DMS153 (cell line): ENCODE data around the gene ITFG1.
"Not testable (repeated sequence)": the region's sequence is repeated elsewhere in the genome, so short reads cannot be mapped to it uniquely, and the experiment has no call there.

ENCODE experiments used
- DNase-seq: peaks from one replicate; lab custom pipeline; 2025; lab: John Stamatoyannopoulos, UW

The ITFG1 gene

DNA sequence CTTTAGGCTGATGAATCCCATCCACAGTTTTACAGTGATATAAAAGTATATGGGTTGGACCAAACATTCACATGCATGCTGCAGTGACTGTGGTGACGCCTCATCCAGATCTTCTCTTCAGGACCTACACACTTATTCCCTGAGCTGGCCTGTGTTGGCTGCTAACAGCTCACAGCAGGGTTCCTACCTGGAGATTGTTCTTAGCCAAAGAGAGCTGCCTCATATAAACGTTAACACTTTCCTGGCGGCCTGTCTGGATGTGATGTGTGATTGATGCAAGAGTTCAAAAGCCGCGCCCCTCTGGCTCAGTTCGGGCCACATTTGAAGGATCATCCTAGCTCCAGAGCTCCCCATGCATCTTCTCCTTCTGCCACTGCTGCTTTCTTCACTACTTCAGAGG is 224.1 kb downstream of the ITFG1 start:
- no peak for DNase-seq

DNA sequence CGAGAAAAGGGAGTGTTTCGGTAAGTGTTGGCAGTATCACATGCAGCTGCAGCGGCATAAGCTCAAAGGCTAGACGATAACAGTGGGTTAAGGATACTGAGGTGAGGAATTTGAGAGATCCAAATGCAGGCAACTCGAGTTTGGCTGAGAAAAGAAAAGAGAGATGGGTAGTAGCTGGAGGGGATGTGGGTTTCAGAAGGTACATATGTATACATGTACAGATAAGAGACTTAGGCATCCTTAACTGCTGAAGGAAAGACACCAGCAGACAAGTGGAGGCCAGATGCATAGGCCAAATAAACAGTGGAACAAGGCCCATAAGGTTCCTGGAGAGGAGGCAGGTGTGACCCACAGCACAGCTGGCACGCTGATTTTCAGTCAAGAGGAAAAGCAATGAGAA is 230.6 kb downstream of the ITFG1 start:
- no peak for DNase-seq

DNA sequence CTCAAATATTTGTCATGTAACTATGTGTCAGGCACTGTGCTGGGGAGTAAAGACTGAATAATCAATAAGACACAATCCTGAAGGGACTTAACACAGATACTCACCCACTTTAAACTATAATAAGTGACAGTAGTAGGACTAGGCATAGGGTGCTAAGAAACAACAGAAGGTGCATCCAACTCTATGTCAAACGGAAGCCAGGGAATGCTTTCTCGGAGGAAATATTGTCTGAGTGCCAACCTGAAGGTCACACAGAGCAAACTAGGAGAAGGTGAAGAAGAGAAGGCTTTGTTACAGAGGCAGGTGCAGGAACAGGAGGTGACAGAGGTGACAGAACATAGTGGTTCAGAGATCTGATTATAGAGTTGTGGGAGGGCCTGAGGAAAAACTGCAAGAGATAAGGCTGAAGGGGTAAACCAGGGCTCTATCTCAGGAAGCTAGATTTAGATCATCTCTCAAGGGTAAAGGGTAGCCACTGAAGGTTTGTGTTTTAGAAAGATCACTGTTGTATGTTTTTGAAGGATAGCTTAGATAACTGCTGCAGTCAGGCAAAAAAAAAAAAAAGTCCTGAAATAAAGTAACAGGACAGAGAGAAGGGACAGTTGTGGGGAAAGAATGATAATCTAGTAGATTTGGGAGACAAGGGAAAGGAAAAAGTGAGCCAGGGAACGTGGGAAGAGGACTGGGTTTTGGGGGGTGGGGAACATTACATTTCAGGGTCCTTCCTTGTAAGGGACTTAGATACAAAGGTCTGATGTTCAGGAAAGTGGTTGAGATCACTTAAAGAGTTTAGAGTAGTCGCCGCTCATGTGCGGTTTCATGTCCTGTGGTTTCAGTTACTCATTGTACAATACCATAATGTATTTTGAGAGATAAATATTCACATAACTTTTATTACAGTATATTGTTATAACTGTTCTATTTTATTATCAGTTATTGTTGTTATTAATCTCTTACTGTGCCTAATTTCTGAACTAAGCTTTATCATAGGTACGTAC is 231.5 kb downstream of the ITFG1 start:
- DNase-seq, result no peak

DNA sequence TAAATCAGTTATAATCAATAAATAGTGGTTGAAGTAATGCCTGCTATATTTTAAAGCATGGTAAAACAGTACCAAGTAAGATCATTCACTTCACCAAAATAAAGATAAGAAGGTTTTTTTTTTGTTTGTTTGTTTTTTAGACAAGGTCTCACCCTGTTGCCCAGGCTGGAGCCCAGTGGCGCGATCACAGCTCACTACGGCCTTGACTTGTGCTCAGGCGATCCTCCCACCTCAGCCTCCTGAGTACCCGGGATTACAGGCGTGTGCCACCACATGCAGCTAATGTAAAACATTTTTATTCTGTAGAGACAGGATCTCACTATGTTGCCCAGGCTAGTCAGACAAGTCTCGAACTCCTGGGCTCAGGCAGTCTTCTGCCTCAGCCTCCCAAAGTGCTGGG is 232.6 kb downstream of the ITFG1 start:
- DNase-seq, result no peak

DNA sequence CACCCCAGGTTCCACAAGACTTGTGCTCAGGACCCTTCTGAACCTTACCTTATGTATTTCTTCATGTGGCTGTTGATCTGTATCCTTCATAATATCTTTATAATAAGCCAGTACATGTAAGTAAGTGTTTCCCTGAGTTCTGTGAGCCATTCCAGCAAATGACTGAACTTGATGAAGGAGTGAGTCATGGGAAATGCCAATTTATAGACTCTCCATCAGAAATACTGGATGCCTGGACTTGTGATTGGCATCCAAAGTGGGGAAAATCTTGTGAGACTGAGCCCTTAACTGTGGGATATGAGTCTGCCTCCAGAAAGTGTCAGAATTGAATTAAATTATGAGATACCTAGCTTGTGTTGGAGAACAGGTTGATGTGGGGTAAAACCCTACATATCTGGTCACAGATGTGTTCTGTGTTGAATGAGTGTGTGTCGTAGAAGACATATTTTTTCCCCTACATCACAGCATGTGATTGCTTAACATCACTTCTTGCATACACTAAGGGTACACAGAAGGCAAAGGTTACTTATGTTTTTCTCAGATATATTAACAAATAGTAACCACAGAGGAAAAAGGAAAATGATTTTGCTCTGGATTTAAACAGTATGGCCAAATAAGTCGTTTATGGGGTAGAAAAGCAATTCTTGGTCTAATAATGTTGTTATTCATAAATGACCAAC is 247.0 kb downstream of the ITFG1 start:
- DNase-seq, result no peak

DNA sequence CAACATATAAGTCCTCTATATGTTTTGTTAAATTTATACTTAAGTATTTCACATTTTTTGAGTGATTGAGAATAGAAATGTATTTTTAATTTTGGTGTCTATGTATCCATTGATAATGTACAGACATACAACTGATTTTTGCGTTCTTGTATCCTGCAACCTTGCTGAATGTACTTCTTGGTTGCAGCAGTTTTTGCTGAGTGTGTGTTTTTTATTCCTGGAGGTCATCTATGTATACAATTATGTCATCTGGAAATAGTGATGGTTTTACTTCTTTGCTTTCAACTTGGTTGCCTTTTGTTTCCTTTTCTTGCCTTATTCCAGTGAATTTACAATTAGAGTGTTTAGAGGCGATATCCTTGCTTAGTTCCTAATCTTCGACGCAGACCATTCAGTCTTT is 249.6 kb downstream of the ITFG1 start:
- DNase-seq, result no peak

DNA sequence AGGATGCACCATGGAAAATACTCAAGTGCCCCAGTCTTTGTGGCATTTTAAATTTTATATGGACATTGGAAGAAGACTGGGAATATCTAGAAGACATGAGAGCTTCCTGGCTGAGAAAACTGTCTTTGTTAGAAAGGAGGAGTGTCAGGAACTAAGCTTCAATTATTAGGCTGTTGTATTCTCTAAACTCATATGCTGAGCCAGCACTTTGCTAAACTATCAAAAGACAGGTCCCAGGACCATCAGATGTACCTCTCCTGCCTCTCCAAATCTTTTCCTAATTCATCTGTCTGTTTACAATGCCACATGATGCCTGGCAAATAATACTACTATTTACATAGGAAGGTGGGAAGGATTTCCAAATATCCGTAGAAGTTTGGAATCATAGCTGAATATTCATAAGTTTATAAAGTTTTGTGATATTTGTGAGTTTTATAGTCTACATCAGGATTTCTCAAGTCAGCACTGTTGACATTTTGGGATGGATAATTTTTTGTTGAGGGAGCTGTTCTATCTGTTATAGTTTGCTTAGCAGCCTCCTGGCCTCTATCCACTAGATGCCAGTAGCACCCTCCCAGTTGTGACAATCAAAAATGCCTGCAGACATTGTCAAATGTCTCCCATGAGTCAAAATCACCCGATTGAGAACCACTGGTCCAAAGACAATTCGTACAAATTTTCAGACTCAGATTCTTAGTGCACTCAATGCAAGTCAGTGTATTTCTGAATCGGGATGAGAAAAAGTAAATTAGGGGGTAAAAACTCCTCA is 255.9 kb downstream of the ITFG1 start:
- no peak for DNase-seq

DNA sequence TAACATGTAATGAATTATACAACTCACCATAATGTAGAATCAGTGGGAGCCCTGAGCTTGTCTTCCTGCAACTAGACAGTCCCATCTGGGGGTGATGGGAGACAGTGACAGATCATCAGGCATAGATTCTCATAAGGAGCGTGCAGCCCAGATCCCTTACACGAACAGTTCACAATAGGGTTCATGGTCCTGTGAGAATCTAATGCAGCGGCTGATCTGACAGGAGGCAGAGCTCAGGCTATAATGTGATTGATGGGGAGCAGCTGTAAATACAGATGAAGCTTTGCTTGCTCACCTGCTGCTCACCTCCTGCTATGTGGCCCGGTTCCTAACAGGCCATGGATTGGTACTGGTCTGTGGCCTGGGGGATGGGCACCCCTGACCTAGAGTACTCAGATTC is 257.4 kb downstream of the ITFG1 start:
- DNase-seq, result peak; percentile 54

DNA sequence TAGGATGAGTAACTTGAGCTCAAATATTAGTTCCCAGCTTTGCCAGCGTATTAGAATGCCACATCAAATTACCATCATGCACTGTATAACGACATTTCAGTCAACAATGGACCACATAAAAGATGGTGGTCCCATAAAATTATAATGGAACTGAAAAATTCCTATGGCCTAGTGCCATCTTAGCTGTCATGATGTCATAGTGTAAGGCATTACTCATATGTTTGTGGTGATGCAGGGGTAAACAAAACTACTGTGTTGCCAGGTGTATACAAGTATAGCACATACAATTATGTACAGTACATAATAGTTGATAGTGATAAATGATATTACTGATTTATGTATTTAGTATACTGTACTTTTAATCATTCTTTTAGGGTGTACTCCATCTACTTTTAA is 262.7 kb downstream of the ITFG1 start:
- no peak for DNase-seq

DNA sequence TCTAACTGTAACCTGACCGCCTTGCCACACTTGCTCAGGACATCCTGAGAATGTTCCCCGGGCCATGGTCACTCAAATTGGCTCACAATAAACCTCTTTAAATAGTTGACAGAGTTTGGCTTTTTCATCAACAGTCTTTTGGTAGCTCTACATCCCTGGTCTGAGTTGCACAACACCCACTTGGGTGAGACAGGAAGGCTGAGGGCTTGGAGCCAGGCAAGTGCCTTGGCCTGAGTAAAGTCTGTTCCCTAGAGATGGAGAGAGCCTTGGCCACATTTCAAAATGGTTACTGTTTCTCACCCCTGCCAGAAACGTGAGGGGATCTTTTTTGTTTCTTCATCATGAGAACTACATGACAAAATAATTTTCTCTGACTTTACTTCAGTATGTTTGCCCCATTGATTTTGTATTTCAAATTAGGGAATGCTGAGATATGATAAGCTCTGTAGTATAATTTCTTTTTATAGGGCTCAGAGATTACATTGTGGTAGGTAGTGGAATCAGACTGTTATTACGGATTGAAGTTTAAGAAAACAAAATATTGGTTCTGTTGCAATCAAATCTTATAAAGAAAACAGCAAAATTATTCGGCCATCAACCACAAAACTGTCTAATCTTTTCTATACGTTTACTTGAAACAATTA is 263.2 kb downstream of the ITFG1 start:
- no peak for DNase-seq

DNA sequence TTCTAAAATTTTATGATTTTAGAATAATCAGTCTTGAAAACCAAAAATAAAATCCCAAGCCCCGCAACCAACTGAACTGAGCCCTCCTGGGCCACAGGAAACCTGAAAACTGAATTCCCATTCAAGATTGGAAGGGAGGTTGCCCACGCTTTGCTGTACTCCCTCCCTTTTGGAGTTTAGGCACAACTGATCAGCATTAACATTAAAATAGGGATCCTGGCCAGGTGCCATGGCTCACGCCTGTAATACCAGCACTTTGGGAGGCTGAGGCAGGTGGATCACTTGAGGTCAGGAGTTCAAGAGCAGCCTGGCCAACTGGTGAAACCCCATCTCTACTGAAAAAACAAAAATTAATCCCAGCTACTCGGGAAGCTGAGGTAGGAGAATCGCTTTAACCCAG is 264.4 kb downstream of the ITFG1 start:
- DNase-seq, result no peak

DNA sequence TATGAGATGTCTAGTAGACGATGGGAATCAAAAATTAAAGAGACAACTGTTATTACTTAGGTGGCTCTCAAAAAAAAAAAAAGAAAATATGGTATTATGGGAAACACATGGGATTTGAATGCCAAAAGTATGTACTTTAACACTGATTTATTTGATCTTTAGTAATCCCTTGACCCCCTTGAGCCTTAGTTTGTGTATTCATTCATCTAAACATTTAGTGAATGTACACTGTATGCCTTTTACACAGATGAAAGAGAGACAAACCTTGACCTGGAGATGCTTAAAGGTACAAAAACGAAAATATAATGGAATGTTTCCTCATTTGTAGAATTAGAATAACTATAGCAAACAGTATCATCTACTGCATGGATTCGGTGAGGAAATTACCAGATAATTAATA is 278.5 kb downstream of the ITFG1 start:
- no peak for DNase-seq

DNA sequence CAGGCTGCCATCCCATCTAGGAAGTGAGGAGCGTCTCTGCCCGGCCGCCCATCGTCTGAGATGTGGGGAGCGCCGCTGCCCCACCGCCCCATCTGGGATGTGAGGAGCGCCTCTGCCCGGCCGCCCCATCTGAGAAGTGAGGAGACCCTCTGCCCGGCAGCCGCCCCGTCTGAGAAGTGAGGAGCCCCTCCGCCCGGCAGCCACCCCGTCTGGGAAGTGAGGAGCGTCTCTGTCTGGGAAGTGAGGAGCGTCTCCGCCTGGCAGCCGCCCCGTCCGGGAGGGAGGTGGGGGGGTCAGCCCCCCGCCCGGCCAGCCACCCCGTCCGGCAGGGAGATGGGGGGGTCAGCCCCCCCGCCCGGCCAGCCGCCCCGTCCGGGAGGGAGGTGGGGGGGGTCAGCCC is 279.8 kb downstream of the ITFG1 start:
- not testable (repeated sequence) for DNase-seq

DNA sequence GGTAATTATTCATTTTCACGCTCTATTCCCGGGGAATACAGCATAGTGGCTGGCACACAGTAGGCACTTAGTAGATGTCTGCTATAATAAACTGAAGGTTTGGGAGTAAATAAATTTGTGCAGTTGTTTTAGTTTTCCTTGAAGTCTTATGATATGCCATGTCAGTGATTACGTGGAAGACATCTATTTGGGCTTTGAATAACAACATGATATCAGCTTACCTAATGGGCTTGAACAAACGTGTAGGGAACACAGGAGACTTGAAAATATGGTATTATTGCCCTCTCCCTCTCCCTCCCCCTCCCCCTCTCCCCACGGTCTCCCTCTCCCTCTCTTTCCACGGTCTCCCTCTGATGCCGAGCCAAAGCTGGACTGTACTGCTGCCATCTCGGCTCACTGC is 280.8 kb downstream of the ITFG1 start:
- DNase-seq, result no peak

DNA sequence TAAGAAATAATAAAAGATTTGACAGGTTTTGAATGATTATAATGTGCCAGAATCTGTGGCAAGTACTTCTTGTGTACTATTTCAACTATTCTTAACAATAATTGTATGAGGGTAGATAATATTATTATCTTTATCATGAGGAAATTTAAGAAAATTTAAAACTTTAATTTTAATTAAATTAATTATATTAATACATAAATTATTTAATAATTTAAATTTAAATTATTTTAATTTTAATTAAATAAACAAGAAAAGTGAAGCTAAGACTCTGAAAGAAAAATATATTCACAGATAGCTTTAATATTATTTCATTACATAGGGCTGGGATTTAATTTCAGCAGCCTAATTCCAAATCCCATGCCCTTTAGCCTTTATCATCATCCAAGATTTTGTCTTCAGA is 285.7 kb downstream of the ITFG1 start:
- DNase-seq, result no peak

DNA sequence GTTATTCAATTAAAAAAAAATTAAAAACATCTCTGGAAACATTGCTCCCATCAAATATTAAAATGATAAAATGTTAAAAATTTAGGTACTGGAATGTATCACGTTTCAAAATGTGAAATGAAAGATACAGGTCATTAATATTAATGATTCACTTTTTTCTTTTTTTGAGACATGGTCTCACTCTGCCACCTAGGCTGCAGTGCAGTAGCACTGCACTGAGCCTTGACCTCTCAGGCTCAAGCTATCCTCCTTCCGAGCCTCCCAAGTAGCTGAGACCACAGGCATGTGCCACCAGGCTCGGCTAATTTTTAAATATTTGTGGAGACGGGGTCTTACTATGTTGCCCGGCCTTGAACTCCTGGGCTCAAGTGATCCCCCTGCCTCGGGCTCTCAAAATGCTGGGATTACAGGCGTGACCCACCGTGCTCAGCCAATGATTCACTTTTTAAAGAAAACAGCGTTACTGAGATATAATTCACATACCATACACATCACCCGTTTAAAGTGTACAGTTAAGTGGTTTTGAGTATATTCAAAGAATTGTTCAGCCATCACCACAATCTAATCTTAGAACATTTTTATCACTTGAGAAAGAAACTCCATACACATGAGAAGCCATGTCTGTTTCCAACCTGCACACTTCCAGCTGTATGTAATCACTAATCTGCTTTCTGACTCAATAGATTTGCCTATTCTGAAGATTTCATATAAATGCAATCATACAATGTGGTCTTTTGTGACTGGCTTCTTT is 298.0 kb downstream of the ITFG1 start:
- DNase-seq, result no peak

DNA sequence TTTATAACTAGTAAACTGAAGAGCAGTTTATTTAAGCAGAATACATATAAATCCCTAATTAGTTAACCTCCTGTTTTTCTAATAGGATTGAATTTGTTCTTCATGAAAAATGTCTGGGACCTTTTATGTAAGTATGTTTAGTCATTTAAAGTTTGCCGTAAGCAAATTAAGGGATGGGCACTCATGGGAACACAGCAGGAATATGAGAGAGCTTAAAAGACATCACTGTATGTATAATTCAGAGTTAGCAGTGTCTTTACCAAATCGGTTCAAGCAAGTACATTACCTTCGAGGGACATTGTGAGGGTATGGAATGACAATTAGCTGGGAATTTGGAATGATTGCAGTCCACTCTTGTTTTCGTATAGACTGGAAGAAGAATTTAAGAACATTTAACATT is 299.4 kb downstream of the ITFG1 start:
- DNase-seq, result no peak

DNA sequence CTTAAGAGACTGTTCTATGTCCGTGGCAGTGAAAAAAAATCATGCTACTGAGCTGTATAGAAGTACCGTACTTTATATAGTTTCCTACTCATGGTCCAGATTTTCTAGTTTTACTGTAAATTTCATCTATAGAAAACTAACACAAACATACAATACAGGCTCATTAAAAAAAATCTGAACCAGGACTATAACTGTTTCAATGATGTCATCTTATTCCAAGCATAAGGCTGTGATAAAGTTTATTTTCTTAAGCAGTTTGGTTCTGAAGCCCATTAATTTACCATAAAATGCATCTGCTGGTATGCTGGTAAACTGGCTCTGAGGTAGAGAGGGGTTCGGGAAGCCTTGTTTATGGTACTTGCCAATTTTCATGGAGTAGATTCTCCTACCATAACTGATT is 300.4 kb downstream of the ITFG1 start:
- DNase-seq, result no peak

DNA sequence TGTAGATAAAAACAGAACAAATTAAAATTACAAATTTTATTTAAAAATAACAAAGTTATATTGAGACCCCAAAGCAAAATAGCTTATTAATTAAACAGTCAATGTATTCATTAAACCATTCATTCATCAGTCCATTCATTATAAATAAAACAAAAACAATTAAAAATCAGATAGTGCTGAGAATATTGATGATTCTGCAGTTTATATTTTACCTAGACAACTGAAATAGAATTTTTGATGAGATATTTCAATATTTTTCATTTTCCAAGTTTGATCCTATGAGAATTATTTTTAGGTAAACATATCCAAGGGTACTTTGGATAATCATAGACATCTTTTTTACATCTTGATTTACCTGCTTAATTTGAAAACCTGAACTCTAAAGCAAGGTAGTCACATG is 301.9 kb downstream of the ITFG1 start:
- no peak for DNase-seq

DNA sequence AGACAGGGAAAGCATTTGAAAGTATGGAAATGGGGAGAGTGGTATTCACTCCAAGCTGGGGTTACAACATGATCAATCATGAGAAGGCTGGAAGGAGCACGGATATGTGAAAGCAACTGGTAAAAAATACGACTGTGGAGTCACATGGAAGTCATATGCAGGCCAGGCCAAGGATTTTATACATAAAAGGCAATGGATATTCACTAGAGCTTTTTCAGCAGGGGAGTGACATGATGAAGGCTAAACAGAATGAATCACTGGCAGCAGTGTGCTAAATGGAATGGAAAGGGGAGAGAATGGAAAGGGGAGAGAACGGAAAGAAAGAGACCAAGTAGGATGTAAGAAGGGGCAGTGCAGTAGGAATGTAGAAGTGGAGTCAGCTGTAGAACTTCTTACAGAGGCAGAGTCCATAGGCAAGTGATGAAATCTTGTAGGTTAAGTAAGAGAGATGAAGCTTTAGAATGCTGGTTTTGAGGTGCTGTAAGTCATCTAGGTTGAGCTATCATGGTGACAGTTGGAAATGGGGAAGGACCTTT is 304.1 kb downstream of the ITFG1 start:
- no peak for DNase-seq

DNA sequence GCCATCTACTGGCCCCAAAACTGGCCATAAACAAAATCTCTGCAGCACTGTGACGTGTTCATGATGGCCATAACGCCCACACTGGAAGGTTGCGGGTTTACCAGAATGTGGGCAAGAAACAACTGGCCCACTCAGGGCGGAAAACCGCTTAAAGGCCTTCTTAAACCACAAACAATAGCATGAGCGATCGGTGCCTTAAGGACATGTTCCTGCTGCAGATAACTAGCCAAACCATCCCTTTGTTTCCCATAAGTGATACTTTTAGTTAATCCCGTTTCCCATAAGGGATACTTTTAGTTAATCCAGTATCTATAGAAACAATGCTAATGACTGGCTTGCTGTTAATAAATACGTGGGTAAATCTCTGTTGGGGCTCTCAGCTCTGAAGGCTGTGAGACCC is 308.4 kb downstream of the ITFG1 start:
- not testable (repeated sequence) for DNase-seq
